ENCODE data around the gene CLSTN2. TPM values are rescaled to one million over a fixed set of nuclear protein-coding genes. Genes with fewer than 3 reads are reported as not detected.

The CLSTN2 gene
- total and polyA plus RNA-seq, 2 of the 4 experiments (the other 2 are of a cell fraction): under 0.01 to 0.07 TPM

DNA sequence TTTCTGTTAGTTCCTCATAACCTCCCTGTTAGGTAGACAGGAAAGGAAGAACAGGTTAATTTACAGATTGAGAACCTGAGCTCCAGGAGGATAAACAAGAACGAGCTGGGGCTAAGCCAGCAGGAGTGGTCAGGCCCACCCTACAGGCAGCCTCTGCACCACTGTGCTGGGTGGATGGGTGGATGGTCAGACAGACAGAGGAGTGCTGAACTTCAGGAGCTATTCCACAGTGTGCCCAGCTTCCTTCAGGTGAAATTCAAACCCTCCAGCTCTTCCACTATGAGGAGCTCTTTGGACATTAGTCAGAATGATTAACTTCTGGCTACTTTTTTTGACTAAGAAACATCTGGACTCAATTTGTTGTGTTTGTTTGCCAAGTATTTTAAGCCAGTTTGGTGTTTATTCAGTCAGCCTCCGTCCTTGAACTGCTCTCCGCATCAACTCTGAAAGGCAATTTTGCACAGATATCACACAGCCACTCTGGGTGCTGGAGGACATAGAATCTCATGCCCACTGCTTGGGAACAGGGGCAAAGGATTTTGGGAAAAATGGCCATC is 361.9 kb downstream of the CLSTN2 start:
- CTCF ChIA-PET: interaction anchor here (0.7 kb wide), 1 partner anchor 310 kb away, joined by 3 read pairs; no protein-coding TSS in a partner anchor
- Histone ChIP-seq H3K56ac (ENCODE audit: extremely low read depth, insufficient read depth, low read length) (no peak overlapping the region), H3K4me3 (ENCODE audit: insufficient read depth, low read depth, low read length) (no peak overlapping the region), H2AK9ac (replicated peaks; ENCODE audit: low read depth, low read length, poor library complexity) (no peak overlapping the region), H3K27ac (ENCODE audit: insufficient read depth, low read length) (no peak overlapping the region), H3K9me3 (ENCODE audit: control insufficient read depth, insufficient read depth, low read length) (no peaks in the 10 kb centered on the region), H3K9ac (ENCODE audit: low read depth, low read length) (no peak overlapping the region), H4K20me1 (ENCODE audit: insufficient read depth, low read length) (no peaks in the 10 kb centered on the region), H3K23ac (ENCODE audit: low read depth, low read length) (no peak overlapping the region), H3K4me2 (ENCODE audit: low read depth, low read length) (no peak overlapping the region), H4K5ac (ENCODE audit: low read depth, low read length) (no peak overlapping the region), H3K4me1 (ENCODE audit: control insufficient read depth, insufficient read depth, low read length) (no peaks in the 10 kb centered on the region), H2BK20ac (ENCODE audit: low read depth, low read length) (no peak overlapping the region), H3K4ac (ENCODE audit: low read depth, low read length) (no peak overlapping the region), H2BK15ac (ENCODE audit: low read depth, low read length) (no peak overlapping the region), H2AFZ (replicated peaks; ENCODE audit: low read length, poor library complexity) (no peak overlapping the region), H3K18ac (ENCODE audit: low read depth, low read length) (no peak overlapping the region), H4K8ac (ENCODE audit: low read depth in 2 of 2, low read length in 2 of 2) (no peak overlapping the region), H3K79me1 (ENCODE audit: low read depth in 1 of 2, low read length in 2 of 2) (no peaks in the 10 kb centered on the region), H3K9me1 (ENCODE audit: insufficient read depth, low read length) (no peaks in the 10 kb centered on the region), H2AK5ac (ENCODE audit: low read depth, low read length) (no peak overlapping the region), H2BK120ac (ENCODE audit: low read depth, low read length) (no peak overlapping the region), H3K36me3 (ENCODE audit: control insufficient read depth, insufficient read depth, low read length) (no peaks in the 10 kb centered on the region), H2BK5ac (ENCODE audit: low read depth, low read length, poor library complexity, severe bottlenecking) (no peak overlapping the region), H3K27me3 (ENCODE audit: control insufficient read depth, insufficient read depth, low read length) (no peaks in the 10 kb centered on the region), H4K91ac (ENCODE audit: insufficient read depth, low read depth, low read length) (no peak overlapping the region), H3K14ac (replicated peaks; ENCODE audit: low read depth, low read length) (no peak overlapping the region)
- no TSS peak for BruUV-seq (replicated peaks)
- POLR2A ChIA-PET (ENCODE audit: unreplicated experiment): no interaction called here
- no peak for TF ChIP-seq CHD1 (IDR thresholded peaks at IDR 0.05; ENCODE audit: low read depth, low read length)
- no peak for TF ChIP-seq SMC3 (IDR thresholded peaks at IDR 0.05; ENCODE audit: low read depth, low read length)
- TF ChIP-seq CTCF (conservative IDR thresholded peaks at IDR 0.05; ENCODE audit: low read depth, low read length): no peak
- no peak for TF ChIP-seq BHLHE40 (IDR thresholded peaks at IDR 0.05; ENCODE audit: low read depth, low read length)
- TF ChIP-seq NFE2L2 (IDR thresholded peaks at IDR 0.05; ENCODE audit: low read depth, low read length): no peak
- dilution Hi-C loops (cut with HindIII; ENCODE audit: low sequenced_read_pairs, unreplicated experiment): no loop called here
- WGBS, 2 experiments (ENCODE audit: extremely low coverage in 2 of 2, insufficient read length in 1 of 2): no CpG with 5 or more reads among the region's 3 CpGs
- intact Hi-C loops (cut with micrococcal nuclease): no loop called here
- in situ Hi-C loops (cut with MboI; ENCODE audit: low sequenced_read_pairs): no loop called here
- no peak for DNase-seq
- no peak for ATAC-seq (ENCODE audit: low read depth)

Measured in IMR-90 (cell line).